ENCODE measurements around the gene SETD3.

SETD3 gene

GRCh38 chr14:99394602-99395156 lies 86.0 kb downstream of the SETD3 start:
- H3K36me3 ChIP-seq (ENCODE audit: control insufficient read depth, insufficient read depth, low read length), result peaks cover 8% of the 10 kb centered on the region
- no peak overlapping the region for H3K4me3 ChIP-seq (ENCODE audit: low read depth, low read length)
- no peak overlapping the region for H3K9ac ChIP-seq (ENCODE audit: low read depth, low read length)
- H3K9me3 ChIP-seq (ENCODE audit: control insufficient read depth, insufficient read depth, low read length), result no peaks in the 10 kb centered on the region
- H3K4me1 ChIP-seq (ENCODE audit: control insufficient read depth, insufficient read depth, low read length), result peaks cover 11% of the 10 kb centered on the region
- H3K27me3 ChIP-seq (ENCODE audit: control insufficient read depth, insufficient read depth, low read length), result no peaks in the 10 kb centered on the region

- Histone ChIP-seq H3K4me1 (ENCODE audit: control insufficient read depth, insufficient read depth, low read length) (peaks cover 11% of the 10 kb centered on the region), H3K9me3 (ENCODE audit: control insufficient read depth, insufficient read depth, low read length) (no peaks in the 10 kb centered on the region), H3K27me3 (ENCODE audit: control insufficient read depth, insufficient read depth, low read length) (no peaks in the 10 kb centered on the region), H3K4me3 (ENCODE audit: low read depth, low read length) (no peak overlapping the region), H3K9ac (ENCODE audit: low read depth, low read length) (no peak overlapping the region), H3K36me3 (ENCODE audit: control insufficient read depth, insufficient read depth, low read length) (no peaks in the 10 kb centered on the region)
Measured at GRCh38 chr14:99393059-99393655, 87.5 kb downstream of the SETD3 start.

GRCh38 chr14:99391671-99392070 lies 89.0 kb downstream of the SETD3 start:
- H3K4me3 ChIP-seq (ENCODE audit: low read depth, low read length), result no peak overlapping the region
- peaks cover 11% of the 10 kb centered on the region for H3K4me1 ChIP-seq (ENCODE audit: control insufficient read depth, insufficient read depth, low read length)
- no peak overlapping the region for H3K9ac ChIP-seq (ENCODE audit: low read depth, low read length)
- H3K9me3 ChIP-seq (ENCODE audit: control insufficient read depth, insufficient read depth, low read length), result no peaks in the 10 kb centered on the region
- no peaks in the 10 kb centered on the region for H3K27me3 ChIP-seq (ENCODE audit: control insufficient read depth, insufficient read depth, low read length)
- no peaks in the 10 kb centered on the region for H3K36me3 ChIP-seq (ENCODE audit: control insufficient read depth, insufficient read depth, low read length)

- H3K9me3 ChIP-seq (ENCODE audit: control insufficient read depth, insufficient read depth, low read length), result no peaks in the 10 kb centered on the region
- H3K27me3 ChIP-seq (ENCODE audit: control insufficient read depth, insufficient read depth, low read length), result no peaks in the 10 kb centered on the region
- no peak overlapping the region for H3K9ac ChIP-seq (ENCODE audit: low read depth, low read length)
- peaks cover 3% of the 10 kb centered on the region for H3K4me1 ChIP-seq (ENCODE audit: control insufficient read depth, insufficient read depth, low read length)
- no peaks in the 10 kb centered on the region for H3K36me3 ChIP-seq (ENCODE audit: control insufficient read depth, insufficient read depth, low read length)
- peak overlapping the region; percentile 30 for H3K4me3 ChIP-seq (ENCODE audit: low read depth, low read length)
Measured at GRCh38 chr14:99389174-99389826, 91.4 kb downstream of the SETD3 start.

DNA sequence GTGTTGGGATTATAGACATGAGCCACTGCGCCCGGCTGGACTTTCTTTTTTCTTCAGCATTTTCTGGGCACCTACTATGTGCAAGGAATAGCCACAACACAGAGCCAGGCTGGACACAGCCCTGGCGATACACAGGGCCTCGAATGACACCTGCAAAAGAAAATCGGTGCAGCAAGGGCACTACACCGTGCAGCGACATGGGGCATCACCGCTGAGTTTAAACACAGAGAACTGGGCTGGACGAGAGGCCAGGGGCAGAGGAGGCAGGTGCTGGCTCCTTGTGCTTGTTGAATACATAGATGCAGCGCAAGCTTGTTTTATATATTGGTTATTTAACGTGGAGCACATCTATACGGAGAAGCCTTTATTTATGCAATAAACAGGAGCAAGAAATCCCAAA lies 92.4 kb downstream of the SETD3 start:
- Histone ChIP-seq H3K36me3 (ENCODE audit: control insufficient read depth, insufficient read depth, low read length) (no peaks in the 10 kb centered on the region), H3K4me1 (ENCODE audit: control insufficient read depth, insufficient read depth, low read length) (peaks cover 4% of the 10 kb centered on the region), H3K27me3 (ENCODE audit: control insufficient read depth, insufficient read depth, low read length) (no peaks in the 10 kb centered on the region), H3K4me3 (ENCODE audit: low read depth, low read length) (no peak overlapping the region), H3K9ac (ENCODE audit: low read depth, low read length) (no peak overlapping the region), H3K9me3 (ENCODE audit: control insufficient read depth, insufficient read depth, low read length) (no peaks in the 10 kb centered on the region)

- Histone ChIP-seq H3K4me3 (ENCODE audit: low read depth, low read length) (no peak overlapping the region), H3K9me3 (ENCODE audit: control insufficient read depth, insufficient read depth, low read length) (no peaks in the 10 kb centered on the region), H3K9ac (ENCODE audit: low read depth, low read length) (no peak overlapping the region), H3K4me1 (ENCODE audit: control insufficient read depth, insufficient read depth, low read length) (peaks cover 4% of the 10 kb centered on the region), H3K36me3 (ENCODE audit: control insufficient read depth, insufficient read depth, low read length) (no peaks in the 10 kb centered on the region), H3K27me3 (ENCODE audit: control insufficient read depth, insufficient read depth, low read length) (no peaks in the 10 kb centered on the region)
Measured at GRCh38 chr14:99387880-99388279, 92.8 kb downstream of the SETD3 start.

GRCh38 chr14:99384450-99385417 lies 95.9 kb downstream of the SETD3 start:
- H3K9ac ChIP-seq (ENCODE audit: low read depth, low read length), result no peak overlapping the region
- no peaks in the 10 kb centered on the region for H3K27me3 ChIP-seq (ENCODE audit: control insufficient read depth, insufficient read depth, low read length)
- H3K4me3 ChIP-seq (ENCODE audit: low read depth, low read length), result no peak overlapping the region
- H3K9me3 ChIP-seq (ENCODE audit: control insufficient read depth, insufficient read depth, low read length), result no peaks in the 10 kb centered on the region
- H3K4me1 ChIP-seq (ENCODE audit: control insufficient read depth, insufficient read depth, low read length), result peaks cover 4% of the 10 kb centered on the region
- no peaks in the 10 kb centered on the region for H3K36me3 ChIP-seq (ENCODE audit: control insufficient read depth, insufficient read depth, low read length)

DNA sequence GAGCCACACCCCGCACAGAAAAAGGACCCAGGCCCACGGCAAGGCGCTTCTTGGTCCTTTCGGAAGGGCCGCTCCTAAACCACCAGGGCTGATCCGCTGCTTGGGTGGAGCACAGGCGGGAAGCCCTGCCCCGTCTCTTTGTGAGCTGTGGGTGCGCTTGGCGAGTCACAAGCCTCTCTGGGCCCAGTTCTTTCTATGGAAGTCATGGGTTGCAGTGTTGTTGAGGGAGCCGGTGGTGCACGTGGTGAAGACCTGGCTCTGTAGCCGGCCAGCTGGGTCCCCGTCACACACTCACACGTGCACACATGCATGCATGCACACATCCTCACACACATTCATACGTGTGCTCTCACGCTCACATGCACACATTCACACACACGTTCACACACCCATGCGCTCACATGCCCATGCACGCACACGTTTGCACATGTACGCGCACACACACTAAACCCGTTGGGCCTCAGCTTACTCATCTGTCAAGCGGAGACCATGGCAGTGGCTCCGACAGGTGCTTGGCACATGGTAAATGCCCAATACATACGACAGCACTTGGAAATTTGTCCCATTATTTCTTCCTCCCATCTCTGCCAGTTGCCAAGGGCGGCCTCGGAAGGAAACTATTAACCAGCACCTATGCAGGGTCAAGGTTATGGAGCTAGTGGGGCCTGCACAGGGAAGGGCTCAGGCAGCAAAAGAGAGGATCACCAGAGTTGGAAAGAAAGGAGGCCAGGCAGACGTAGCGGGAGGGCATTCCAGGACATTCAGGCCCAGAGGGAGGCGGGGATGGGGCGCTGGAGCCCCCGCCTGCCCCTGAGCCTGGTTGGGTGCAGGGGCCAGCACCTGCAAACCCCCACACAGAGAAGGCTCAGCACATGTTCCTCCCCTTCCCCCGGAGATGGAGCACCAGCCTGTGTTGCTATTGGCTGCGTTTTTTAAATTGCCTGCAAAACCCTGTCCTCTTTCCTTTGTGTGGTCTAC lies 96.9 kb downstream of the SETD3 start:
- Histone ChIP-seq H3K36me3 (ENCODE audit: control insufficient read depth, insufficient read depth, low read length) (no peaks in the 10 kb centered on the region), H3K4me1 (ENCODE audit: control insufficient read depth, insufficient read depth, low read length) (peaks cover 4% of the 10 kb centered on the region), H3K9me3 (ENCODE audit: control insufficient read depth, insufficient read depth, low read length) (no peaks in the 10 kb centered on the region), H3K4me3 (ENCODE audit: low read depth, low read length) (no peak overlapping the region), H3K9ac (ENCODE audit: low read depth, low read length) (no peak overlapping the region), H3K27me3 (ENCODE audit: control insufficient read depth, insufficient read depth, low read length) (no peaks in the 10 kb centered on the region)

- peaks cover 4% of the 10 kb centered on the region for H3K4me1 ChIP-seq (ENCODE audit: control insufficient read depth, insufficient read depth, low read length)
- no peaks in the 10 kb centered on the region for H3K36me3 ChIP-seq (ENCODE audit: control insufficient read depth, insufficient read depth, low read length)
- H3K4me3 ChIP-seq (ENCODE audit: low read depth, low read length), result no peak overlapping the region
- no peak overlapping the region for H3K9ac ChIP-seq (ENCODE audit: low read depth, low read length)
- H3K9me3 ChIP-seq (ENCODE audit: control insufficient read depth, insufficient read depth, low read length), result no peaks in the 10 kb centered on the region
- H3K27me3 ChIP-seq (ENCODE audit: control insufficient read depth, insufficient read depth, low read length), result no peaks in the 10 kb centered on the region
Measured at GRCh38 chr14:99382781-99383471, 97.7 kb downstream of the SETD3 start.

DNA sequence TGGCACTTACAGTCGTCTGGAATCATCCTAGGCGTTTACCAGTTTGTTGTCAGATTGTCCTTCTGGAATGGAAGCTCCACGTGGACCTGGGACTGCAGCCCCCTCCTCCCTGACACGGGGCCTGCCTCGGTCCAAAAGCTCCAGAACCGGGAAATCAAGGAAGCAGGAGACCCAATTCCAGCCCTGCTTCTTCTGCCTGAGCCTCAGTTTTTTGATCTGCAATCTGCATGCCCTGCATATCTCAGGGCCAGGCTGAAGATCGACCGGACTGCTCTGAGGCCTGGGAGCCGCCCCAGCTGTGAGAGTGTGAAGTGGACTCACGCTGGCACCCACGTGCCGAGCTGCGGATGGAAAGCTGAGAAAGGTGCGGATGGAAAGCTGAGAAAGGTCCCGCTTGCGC lies 98.6 kb downstream of the SETD3 start:
- H3K9me3 ChIP-seq (ENCODE audit: control insufficient read depth, insufficient read depth, low read length), result no peaks in the 10 kb centered on the region
- H3K36me3 ChIP-seq (ENCODE audit: control insufficient read depth, insufficient read depth, low read length), result no peaks in the 10 kb centered on the region
- H3K9ac ChIP-seq (ENCODE audit: low read depth, low read length), result no peak overlapping the region
- no peaks in the 10 kb centered on the region for H3K27me3 ChIP-seq (ENCODE audit: control insufficient read depth, insufficient read depth, low read length)
- H3K4me3 ChIP-seq (ENCODE audit: low read depth, low read length), result no peak overlapping the region
- H3K4me1 ChIP-seq (ENCODE audit: control insufficient read depth, insufficient read depth, low read length), result peaks cover 4% of the 10 kb centered on the region
